ENCODE measurements around the gene DGKZ. TPM values are rescaled to one million over a fixed set of nuclear protein-coding genes. Genes with fewer than 3 reads are reported as not detected.

Gene DGKZ
- total RNA-seq, 4 donors from 2014 or later: 45.0 to 97.0 (median 54.3) TPM

- TF ChIP-seq CTCF (IDR thresholded peaks at IDR 0.05; ENCODE audit: low read depth): no peak
These were observed 35.6 kb downstream of the DGKZ start for GRCh38 chr11:46382646-46383403.

GRCh38 chr11:46383404-46383758, 36.1 kb downstream of the DGKZ start:
- TF ChIP-seq CTCF (IDR thresholded peaks at IDR 0.05; ENCODE audit: low read depth): no peak

GRCh38 chr11:46383974-46384701, 36.9 kb downstream of the DGKZ start:
- TF ChIP-seq CTCF (IDR thresholded peaks at IDR 0.05; ENCODE audit: low read depth): no peak

GRCh38 chr11:46385169-46386004, 38.1 kb downstream of the DGKZ start:
- TF ChIP-seq CTCF (IDR thresholded peaks at IDR 0.05; ENCODE audit: low read depth): no peak

- TF ChIP-seq CTCF (IDR thresholded peaks at IDR 0.05; ENCODE audit: low read depth): no peak
These were observed 38.8 kb downstream of the DGKZ start for GRCh38 chr11:46386005-46386578.

- no peak for TF ChIP-seq CTCF (IDR thresholded peaks at IDR 0.05; ENCODE audit: low read depth)
These were observed 39.4 kb downstream of the DGKZ start for GRCh38 chr11:46386674-46387073.

All from subcutaneous adipose tissue (tissue), 4 donors.